Pancreas (tissue), 10 donors: Measurements from ENCODE around the gene ANKS1B. TPM values are rescaled to one million over a fixed set of nuclear protein-coding genes. Genes with fewer than 3 reads are reported as not detected.

ENCODE experiments used
- ATAC-seq, 4 donors: fragments of 200-7000 bp; cut with Tn5 transposase; one replicate each; pipeline versions ENCODE4 v1.8.0 to v1.9.1; 2020; ENCODE audit warnings: mild to moderate bottlenecking in 4 of 4, moderate library complexity in 4 of 4
- DNase-seq, 6 donors: peaks; one replicate each; pipeline ENCODE4 v3.0.0-alpha.2; 2020
- FAIRE-seq: peaks from 2 replicates; lab custom pipeline; 2012; peaks lifted over from hg19 to GRCh38; lab: Jason Lieb, UNC
- H3K27ac ChIP-seq, 4 donors: fragments of 200-600 bp; sonication (generic); 1 replicate in 3 of 4; 2 replicates in 1 of 4; pipeline versions ENCODE4 v1.5.0 to v1.8.0; 2020
- H3K27me3 ChIP-seq, 4 donors: fragments of 200-600 bp; one replicate each; pipeline ENCODE4 v1.8.0; 2021
- H3K36me3 ChIP-seq, 3 donors: fragments of 200-600 bp; sonication (generic) in 1 of 3; one replicate each; pipeline versions ENCODE4 v1.5.0 to v1.8.0; 2020 to 2021
- H3K4me1 ChIP-seq, 3 donors: fragments of 200-600 bp; one replicate each; pipeline ENCODE4 v1.8.0; 2021
- H3K4me3 ChIP-seq, 4 donors: fragments of 200-600 bp; sonication (generic) in 2 of 4; one replicate each; pipeline versions ENCODE4 v1.5.0 to v1.8.0; 2020 to 2021
- H3K9me3 ChIP-seq, 4 donors: fragments of 200-600 bp; one replicate each; pipeline ENCODE4 v1.8.0; 2021
- WGBS, 2 donors: extraction: QIAGEN DNeasy Blood & Tissue Kit; methylation state at CpG; one replicate each; pipeline ENCODE4 v1.1.7; 2013; 5-methylcytosine and 5-hydroxymethylcytosine counted together
- intact Hi-C, 3 donors: fragments of 100-400 bp; cut with DNase I; formaldehyde crosslinking; loops; one replicate each; pipeline versions ENCODE4 v1.11.1 to v1.14.2; 2022
- polyA plus RNA-seq, 2 donors: library from polyadenylated mRNA; stranded (reverse); fragments of 200-250 nt; gene quantifications; one replicate each; pipeline ENCODE4 v1.2.3, GENCODE V29; 2013
- total RNA-seq, 6 donors: library from RNA; stranded (reverse); fragmentation: NEBNext Ultra II Directional in 4 of 6; extraction: Animal tissue kit (Norgen Biotek cat#: 25700) in 4 of 6; gene quantifications; one replicate each; pipeline versions ENCODE4 v1.2.1 to v1.2.4, GENCODE V29; 2021 to 2023
- TF ChIP-seq, protein P1 (sequence below), 4 donors: fragments of 200-600 bp; sonication (generic) in 3 of 4; IDR thresholded peaks; one replicate each; pipeline versions ENCODE4 v1.5.0 to v1.8.0; 2021; ENCODE audit warnings: antibody characterized with exemption in 4 of 4
- donor health status: healthy with polysubstance abuse.
- donor health status: DM: no; HTN: no; CAD: no; lungs with moderate emphysema.
- donor health status: DM: no; HTN: no; CAD: no.
- donor health status: control.
- donor health status: control.
- donor health status: Bipolar disorder and iron deficiency.
- donor health status: DM: yes; HTN: yes; CAD: no.
- donor health status: DM: no; HTN: no; CAD: no.
- donor health status: DM: no; HTN: no; CAD: no.
- donor health status: DM: yes; HTN: yes; CAD: no.

The ANKS1B gene
- total and polyA plus RNA-seq, 8 donors, result 0.49 to 3.2 (median 1.9) TPM

DNA sequence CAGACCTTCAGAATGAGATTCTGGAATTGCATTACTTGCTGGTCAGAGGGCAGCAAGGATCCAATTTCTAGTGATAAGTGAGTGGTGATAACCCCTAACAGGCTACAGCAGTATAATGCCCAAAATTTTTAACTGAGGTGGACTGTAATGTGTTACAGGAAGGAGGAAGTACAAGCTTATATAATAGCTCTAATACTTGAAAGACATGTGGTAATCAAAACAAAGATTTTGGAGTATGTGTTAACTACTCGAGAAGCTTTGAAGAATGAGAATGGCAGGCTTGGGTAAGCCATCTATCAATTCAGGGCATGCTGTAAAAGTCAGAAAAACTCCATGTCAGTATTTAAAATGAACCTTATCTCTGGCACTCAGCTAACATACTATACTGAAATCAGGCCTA lies 70.5 kb downstream of the ANKS1B start:
- Histone ChIP-seq H3K4me3 (no peak overlapping the region), H3K27me3 (no peaks in the 10 kb centered on the region), H3K36me3 (no peaks in the 10 kb centered on the region), H3K9me3 (no peaks in the 10 kb centered on the region), H3K27ac (no peak overlapping the region), H3K4me1 (no peaks in the 10 kb centered on the region)
- intact Hi-C loops, result no loop called here
- TF ChIP-seq, protein P1, sequence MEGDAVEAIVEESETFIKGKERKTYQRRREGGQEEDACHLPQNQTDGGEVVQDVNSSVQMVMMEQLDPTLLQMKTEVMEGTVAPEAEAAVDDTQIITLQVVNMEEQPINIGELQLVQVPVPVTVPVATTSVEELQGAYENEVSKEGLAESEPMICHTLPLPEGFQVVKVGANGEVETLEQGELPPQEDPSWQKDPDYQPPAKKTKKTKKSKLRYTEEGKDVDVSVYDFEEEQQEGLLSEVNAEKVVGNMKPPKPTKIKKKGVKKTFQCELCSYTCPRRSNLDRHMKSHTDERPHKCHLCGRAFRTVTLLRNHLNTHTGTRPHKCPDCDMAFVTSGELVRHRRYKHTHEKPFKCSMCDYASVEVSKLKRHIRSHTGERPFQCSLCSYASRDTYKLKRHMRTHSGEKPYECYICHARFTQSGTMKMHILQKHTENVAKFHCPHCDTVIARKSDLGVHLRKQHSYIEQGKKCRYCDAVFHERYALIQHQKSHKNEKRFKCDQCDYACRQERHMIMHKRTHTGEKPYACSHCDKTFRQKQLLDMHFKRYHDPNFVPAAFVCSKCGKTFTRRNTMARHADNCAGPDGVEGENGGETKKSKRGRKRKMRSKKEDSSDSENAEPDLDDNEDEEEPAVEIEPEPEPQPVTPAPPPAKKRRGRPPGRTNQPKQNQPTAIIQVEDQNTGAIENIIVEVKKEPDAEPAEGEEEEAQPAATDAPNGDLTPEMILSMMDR (IDR thresholded peaks at IDR 0.05), result no peak
- FAIRE-seq (no peak), ATAC-seq (no peak), DNase-seq (no peak)
- WGBS, 2 donors, result 25 to 28% methylated on average over 1 of the region's 1 CpG

DNA sequence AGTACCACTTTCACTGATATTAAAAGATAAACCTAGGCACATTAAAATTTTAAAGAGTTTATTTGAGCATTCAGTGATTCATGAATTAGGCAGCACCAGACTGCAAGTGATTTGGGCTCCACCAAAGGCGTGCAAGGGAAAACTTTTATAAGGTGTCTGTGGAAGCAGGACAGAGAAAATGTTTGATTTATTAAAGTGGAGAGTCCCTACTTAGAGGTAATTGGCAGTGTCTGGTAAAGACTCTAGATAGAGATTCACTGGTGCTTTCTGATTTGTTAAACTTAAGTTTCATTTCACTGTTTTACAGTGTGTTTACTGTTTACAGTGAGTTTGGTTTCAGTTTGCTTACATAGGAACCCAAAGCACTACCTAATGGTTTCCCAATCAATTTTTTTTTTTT lies 72.8 kb downstream of the ANKS1B start:
- FAIRE-seq, result no peak
- TF ChIP-seq, protein P1 (IDR thresholded peaks at IDR 0.05), result no peak
- 81 to 83% methylated on average over 1 of the region's 1 CpG for WGBS, 2 donors

DNA sequence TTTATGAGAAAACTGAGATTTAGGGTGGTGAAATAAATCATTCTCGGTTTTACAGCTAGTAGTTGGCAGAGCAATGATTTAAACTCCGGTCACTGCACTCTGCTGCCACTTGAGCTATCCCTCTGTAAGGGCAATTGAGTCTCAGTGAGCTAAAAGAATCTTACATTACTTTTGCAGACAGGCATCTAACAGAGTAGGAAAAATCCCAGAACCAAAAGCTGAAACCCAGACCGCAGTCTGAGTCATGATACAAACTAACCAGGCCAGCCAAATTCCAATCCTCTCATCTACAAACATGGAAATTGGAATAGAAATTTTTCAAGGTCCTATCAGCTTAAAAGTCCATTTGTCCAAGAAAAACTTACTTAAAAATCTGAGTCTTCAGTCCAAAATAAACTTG lies 73.7 kb downstream of the ANKS1B start:
- intact Hi-C loops, result no loop called here
- H3K36me3 ChIP-seq, result no peaks in the 10 kb centered on the region
- WGBS, 2 donors, result 62 to 63% methylated on average over 3 of the region's 3 CpGs
- no peak overlapping the region for H3K27ac ChIP-seq
- DNase-seq, result no peak
- H3K4me3 ChIP-seq, result no peak overlapping the region
- peak; percentile 91 for FAIRE-seq
- peak in 3 of 4 donors; percentile 54 to 76 (median 61) for ATAC-seq
- H3K9me3 ChIP-seq, result no peaks in the 10 kb centered on the region
- no peaks in the 10 kb centered on the region for H3K27me3 ChIP-seq
- TF ChIP-seq, protein P1 (IDR thresholded peaks at IDR 0.05), result no peak
- H3K4me1 ChIP-seq, result no peaks in the 10 kb centered on the region

More for the DNA sequence above, 72.8 kb downstream of the ANKS1B start:
- no peaks in the 10 kb centered on the region for H3K9me3 ChIP-seq
- no peak for ATAC-seq
- no peaks in the 10 kb centered on the region for H3K27me3 ChIP-seq
- DNase-seq, result no peak
- H3K36me3 ChIP-seq, result no peaks in the 10 kb centered on the region
- no peak overlapping the region for H3K27ac ChIP-seq
- no peak overlapping the region for H3K4me3 ChIP-seq
- intact Hi-C loops, result no loop called here
- no peaks in the 10 kb centered on the region for H3K4me1 ChIP-seq

DNA sequence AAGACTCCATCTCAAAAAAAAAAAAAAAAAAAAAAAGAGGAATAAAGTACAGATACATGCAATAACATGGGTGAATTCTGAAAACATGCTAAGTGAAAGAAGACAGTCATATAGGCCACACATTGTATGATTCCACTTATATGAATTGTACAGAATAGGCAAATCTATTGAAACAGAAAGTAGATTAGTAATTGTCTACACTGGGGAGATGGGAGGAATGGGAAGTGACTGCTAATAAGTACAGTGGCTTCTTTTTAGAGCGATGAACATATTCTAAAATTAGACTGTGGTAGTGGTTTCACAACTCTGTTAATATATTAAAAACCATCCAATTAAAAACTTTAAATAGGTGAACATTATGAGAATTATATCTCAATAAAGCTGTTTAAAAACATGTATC lies 74.4 kb downstream of the ANKS1B start:
- 85 to 89% methylated on average over 1 of the region's 1 CpG for WGBS, 2 donors
- Histone ChIP-seq H3K36me3 (no peaks in the 10 kb centered on the region), H3K9me3 (no peaks in the 10 kb centered on the region), H3K27me3 (no peaks in the 10 kb centered on the region), H3K27ac (no peak overlapping the region), H3K4me1 (no peaks in the 10 kb centered on the region), H3K4me3 (no peak overlapping the region)
- FAIRE-seq (no peak), DNase-seq (no peak), ATAC-seq (no peak)
- intact Hi-C loops, result no loop called here
- TF ChIP-seq, protein P1 (IDR thresholded peaks at IDR 0.05), result no peak

DNA sequence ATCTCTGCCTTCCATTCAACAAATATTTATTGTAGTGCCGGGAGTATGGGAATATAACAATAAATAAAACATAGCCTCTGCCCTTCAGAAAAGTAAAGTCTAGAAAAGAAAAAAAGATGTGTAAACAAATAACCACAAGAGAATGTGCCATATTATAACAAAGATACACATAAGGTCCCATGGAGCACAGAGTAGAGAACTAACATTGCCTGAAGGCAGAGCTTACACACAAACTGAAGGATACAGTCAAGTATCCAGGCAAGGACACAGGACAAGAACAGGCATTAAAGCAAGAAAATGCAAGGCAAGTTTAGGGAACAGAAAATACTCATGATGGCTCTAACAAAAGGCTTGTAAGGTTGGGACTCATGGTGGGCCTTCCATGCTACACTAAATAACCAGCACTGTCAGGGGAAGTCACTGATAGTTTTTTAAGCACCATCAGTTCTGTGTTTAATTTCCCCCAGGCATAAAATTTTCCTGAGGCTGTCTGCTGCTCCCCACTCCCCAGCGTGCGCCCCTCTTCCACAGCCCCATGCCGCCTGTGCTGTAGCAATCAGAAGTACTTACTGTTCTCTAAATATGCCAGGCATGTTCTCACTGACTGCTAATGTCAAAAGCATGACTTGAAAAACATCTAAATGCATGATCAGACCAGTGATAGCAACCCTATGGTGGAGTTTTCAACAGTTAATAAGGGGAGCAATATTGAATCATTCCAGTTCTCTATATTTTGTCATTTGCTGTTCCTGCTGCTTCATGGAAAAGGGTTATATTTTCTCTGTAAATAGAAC lies 77.8 kb downstream of the ANKS1B start:
- intact Hi-C loops, result no loop called here
- TF ChIP-seq, protein P1 (IDR thresholded peaks at IDR 0.05), result no peak
- Histone ChIP-seq H3K36me3 (no peaks in the 10 kb centered on the region), H3K27me3 (no peaks in the 10 kb centered on the region), H3K9me3 (no peaks in the 10 kb centered on the region), H3K4me3 (no peak overlapping the region), H3K4me1 (no peaks in the 10 kb centered on the region), H3K27ac (no peak overlapping the region)
- WGBS, 2 donors, result 74 to 75% methylated on average over 4 of the region's 4 CpGs
- DNase-seq (no peak), FAIRE-seq (no peak), ATAC-seq (no peak)
